DMS79 (cell line): ENCODE data around the gene KCTD18.
A peak's percentile ranks its signal among the peaks of the same experiment; 100 is the strongest.

Experiments used
- DNase-seq: peaks from one replicate; lab custom pipeline; 2025; lab: John Stamatoyannopoulos, UW

The KCTD18 gene

DNA sequence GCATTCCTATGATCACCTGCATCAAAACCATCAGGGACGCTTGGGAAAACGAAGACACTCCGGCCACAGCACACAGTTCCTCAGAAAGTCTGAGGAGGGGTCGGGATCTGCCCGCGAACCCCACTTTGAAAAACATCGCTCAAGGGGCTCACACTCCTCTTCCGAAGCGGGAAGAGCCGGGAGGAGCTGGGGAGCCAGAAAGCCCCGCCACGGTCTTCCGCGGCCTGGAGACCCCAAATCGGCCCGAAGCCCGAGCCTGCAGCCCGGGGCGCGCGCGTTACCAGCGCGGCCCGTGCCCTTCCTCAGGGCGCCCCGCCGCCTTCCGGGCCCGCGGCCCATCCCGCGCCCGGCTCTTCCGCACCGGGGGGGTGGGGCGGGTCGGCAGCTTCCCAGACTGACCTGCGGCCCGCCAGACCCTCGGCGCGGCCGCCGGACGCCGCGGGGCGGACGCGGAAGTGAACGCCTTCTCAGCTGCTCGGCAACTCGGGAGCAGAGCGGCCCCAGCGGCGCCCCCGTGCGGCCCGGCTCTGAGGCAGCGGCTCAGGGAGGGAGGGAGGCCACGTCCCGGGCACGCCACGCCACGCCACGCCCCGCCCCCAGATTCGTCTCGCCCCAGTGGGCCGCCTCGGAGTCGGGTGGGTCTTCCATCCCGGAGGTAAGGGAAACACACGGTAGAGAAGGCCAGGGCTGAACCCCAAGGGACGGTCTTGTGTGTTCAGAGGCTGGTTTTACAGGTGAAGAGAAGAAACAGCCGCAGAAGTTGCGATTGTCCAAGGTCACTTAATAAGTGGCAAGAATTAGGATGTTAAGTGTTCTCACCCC lies at the start of gene KCTD18:
KCTD18 (minus strand) TSS at position 457 of the 822 bp plus-strand sequence. CDS start 3,052 bp downstream, outside the sequence.
- peak; percentile 29 for DNase-seq

- DNase-seq, result no peak
These were observed 30.9 kb upstream of the KCTD18 start for GRCh38 chr2:200540793-200541192.

GRCh38 chr2:200538139-200538538 lies 28.3 kb upstream of the KCTD18 start:
- DNase-seq, result no peak

- DNase-seq, result no peak
These were observed 24.7 kb upstream of the KCTD18 start for GRCh38 chr2:200534572-200534971.

DNA sequence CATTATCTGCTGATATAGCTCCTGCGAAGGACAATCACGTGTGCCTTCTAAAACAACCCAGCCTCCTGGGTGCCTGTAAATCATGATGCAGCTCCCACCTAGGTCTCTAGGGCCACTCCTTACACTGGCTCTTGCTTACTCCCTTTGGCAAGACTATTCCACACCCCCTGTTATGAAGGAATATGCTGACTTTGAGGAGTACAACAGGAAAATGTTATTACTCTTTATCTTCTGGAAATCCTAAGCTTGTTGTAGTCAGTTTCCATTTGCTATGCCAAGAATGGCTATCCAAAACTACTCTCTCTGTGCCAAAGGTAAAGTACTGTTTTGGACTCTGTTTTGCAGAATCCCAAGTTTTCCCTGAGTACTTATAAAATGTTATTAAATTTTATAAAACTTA lies 23.9 kb upstream of the KCTD18 start:
- no peak for DNase-seq

DNA sequence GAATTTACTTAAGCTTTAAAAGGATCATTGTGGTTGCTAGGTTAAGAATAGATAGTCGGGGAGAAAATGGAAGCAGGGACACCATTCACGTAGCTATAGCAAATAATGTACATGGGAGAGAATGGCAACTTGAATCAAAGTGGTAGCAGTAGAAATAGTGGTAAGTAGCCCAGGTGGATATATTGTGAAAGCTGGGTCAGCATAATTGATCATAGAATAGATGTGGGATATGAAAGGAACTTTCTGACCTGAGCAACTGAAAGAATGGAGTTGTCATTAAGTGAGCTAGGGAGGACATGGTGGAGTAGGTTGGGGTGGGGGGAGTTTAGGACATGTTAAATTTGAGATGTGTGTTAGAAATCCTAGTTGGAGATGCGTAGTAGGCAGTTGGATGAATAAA lies 18.4 kb upstream of the KCTD18 start:
- DNase-seq, result no peak

DNA sequence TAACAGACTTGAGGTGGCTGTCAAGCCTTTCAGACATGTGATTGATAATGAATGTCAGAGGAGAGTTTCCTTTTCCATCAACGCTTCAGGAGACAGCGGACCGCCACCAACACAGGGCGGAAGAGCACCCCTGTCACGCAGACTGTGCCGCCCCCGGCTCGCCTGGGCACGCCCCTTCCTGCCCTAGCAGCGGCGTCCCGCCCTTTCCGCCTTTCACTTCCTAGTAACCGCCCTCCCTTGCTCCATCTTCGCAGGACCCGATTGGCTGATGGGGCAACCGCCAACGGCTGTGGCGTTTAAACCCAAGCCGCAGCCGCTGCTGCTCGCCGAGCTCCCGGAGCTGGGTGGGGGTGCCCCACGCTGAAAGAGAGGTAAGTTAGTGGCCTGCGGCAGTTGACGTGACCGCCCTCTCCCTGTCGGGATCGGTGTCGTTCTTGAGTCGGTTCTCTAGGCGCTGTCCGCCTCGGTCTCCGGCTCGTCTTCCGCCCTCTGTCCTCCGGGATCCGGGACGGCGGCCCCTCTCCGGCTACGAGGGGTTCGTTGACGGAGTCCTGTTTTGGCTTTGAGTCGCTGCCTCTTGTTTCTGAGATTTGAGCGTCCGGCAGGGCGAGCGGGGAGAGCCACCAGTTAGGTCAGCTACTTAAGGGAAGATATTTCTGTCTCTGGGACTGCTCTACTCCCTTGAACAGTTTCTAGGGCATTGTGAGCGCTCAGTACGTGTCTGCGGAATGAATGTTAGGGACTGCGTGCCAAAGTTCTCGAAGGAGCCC lies 16.2 kb upstream of the KCTD18 start, which contains the start of gene SGO2:
SGO2 (plus strand) TSS at position 326 of the 770 bp plus-strand sequence. CDS start 6,769 bp downstream, outside the sequence.
- peak; percentile 88 for DNase-seq

DNA sequence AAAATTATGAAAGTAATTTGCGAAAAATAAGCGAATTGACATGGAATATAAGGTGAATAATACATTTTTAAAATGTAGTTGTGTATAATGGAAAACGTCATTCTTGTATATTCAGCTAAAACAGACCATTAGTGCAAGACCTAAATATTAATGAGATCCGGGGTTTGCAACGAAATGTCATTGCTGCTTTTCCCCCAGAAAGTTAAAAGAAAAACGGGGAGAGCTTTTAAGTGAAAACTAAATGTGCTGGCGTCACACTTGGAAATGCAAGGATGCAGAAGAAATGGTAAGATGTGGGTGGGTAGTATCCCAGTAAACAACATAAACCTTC lies 15.6 kb upstream of the KCTD18 start:
- no peak for DNase-seq

- no peak for DNase-seq
These were observed 15.2 kb upstream of the KCTD18 start for GRCh38 chr2:200525066-200525465.

- no peak for DNase-seq
These were observed 13.7 kb upstream of the KCTD18 start for GRCh38 chr2:200523604-200524003.

DNA sequence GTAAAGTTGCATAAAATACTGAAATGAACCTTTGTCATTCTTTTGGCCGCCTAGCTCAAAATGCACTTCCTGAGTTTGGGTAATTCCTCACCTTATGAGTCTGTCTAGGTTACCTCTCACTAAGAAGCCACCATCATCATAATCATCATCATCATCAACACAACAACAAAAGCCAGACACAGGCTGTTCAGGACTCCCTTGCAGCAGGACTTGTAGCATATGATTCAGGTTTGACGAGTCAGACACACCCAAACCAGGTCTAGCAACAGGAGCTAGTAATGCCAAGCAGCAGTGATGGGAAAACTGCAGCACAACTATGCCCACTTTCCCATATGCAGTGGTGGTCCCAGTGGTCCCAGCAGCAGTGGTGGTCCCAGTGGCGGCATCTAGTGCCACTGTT lies 13.3 kb upstream of the KCTD18 start:
- DNase-seq, result no peak

GRCh38 chr2:200515155-200515554 lies 5.3 kb upstream of the KCTD18 start:
- no peak for DNase-seq

- no peak for DNase-seq
These were observed 645 bp downstream of the KCTD18 start for GRCh38 chr2:200509235-200509611.

DNA sequence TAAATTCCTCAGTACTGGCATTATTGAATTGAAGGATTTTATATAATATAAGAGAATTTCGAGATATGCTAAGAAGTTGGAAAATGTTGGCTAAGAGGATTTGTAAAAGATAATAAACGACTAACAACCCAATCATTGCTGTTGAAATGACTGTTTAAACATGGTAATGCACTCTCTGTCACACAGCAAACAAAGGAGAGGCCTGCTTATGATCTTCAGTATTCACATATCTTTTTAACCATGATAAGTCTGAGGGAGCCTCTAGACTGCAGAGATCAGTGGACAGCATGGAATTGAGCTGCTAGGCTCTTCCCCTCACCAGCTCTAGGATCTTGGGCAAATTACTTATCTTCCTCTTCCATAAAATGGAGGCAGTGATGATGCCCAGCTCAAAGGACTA lies 2.7 kb downstream of the KCTD18 start:
- DNase-seq, result no peak

GRCh38 chr2:200506679-200507078 lies 3.2 kb downstream of the KCTD18 start:
- no peak for DNase-seq

GRCh38 chr2:200502196-200502595 lies 7.7 kb downstream of the KCTD18 start:
- DNase-seq, result no peak

DNA sequence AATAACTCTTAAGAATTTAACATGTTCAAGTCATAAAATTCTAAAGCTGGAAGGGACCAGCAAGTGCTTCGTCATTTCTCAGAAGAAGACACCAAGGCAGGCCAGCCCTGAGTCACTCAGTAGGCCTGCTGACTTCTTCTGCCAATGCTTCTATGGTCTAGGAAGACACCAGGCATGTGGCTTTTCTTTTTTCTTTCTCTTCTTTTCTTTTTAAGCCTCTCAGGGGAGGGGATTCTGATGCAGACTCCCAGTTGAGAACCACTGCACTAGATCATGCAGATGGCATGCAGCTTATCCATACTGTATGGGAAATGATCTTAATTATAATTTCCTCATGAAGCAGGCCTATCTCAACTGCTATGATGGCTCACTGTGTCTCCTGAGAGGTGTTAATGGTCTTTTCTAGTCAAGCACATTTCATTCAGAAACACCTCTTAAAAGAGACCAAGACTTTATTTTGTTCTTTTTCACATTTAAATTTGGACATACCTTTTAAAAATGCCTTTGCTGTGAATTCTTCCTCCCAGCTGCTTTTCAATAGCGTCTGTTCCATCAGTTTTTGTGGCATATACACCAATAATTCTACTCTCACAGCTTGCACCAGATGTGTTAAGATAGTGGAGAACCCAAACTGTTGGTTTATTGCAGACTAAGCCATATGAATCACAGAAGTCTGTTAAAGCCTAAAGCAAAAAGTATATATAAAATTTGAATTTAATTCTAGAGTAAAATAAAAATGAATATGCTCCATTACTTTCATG lies 11.3 kb downstream of the KCTD18 start:
- no peak for DNase-seq

GRCh38 chr2:200496696-200497095 lies 13.2 kb downstream of the KCTD18 start:
- no peak for DNase-seq

DNA sequence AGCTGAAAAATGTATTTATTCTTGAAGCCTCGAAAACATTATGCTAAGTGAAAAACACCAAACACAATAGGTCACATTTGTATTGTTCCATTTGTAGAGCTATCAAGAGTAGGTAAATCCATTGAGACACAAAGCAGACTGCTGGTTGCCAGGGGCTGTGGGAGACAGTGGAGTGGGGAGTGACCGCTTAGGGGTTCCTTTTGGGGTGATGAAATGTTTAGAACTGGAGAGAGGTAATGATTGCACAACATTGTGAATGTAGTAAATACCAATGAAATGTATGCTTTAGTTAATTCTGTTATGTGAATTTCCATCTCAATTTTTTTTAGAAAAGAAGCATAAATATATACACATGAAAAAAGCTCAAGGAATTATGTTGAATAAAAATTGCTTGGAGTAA lies 15.8 kb downstream of the KCTD18 start:
- no peak for DNase-seq

DNA sequence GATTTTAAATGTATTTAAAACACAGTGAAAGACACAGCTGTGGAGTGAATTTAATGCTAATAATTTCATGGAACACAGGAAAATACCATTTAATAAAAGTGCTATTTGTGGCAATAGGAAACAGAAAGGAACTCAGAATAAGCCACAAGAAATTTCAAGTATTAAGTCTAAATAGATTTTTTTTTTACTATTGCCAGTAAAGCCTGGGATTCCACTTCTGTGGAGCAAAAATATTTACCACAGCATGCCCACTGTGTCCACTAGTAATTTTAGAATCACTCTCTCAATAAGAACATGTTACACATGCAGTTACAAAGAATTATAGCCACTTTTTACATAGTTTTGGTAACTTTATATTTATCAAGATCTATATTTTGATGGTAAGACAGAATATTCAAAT lies 17.2 kb downstream of the KCTD18 start:
- DNase-seq, result no peak

DNA sequence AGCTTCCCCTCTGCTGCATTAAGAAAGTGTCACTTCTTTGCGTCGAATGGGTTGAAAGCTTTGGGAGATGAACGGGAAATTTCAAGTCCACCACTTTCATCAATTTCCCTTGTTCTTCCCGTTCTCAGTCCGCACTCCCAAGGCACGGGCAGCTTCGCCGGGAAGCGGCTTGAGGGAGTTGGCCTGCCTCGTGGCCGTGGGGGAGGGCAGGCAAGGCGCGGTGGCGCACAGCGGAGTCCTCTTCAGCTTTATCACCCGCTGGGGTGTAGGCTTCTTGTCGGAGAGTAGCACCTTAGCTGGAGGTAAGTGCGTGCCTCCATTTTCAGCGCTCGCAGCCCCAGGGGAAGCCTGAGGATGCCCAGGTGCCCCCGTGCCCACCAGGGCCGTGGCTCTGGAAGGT lies 19.9 kb downstream of the KCTD18 start:
- DNase-seq, result no peak

DNA sequence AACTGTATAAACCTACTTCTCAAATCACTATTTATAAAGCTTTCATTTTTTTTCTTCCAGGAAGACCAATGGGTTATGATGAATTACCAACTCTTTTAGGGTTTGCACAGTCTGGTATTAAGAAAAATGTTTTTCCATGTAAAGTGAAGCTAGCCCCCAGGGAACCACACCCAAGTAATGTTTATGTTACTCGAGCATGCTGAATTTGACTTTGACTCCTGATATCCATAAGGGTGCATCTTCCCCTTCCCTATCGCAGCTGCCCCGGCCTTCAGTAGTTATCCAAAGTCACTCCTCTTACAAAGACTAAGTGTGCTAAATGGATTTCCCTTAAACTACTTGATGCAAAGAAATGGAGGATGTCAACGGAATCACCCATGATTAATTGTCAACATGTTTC lies 21.7 kb downstream of the KCTD18 start:
- no peak for DNase-seq

DNA sequence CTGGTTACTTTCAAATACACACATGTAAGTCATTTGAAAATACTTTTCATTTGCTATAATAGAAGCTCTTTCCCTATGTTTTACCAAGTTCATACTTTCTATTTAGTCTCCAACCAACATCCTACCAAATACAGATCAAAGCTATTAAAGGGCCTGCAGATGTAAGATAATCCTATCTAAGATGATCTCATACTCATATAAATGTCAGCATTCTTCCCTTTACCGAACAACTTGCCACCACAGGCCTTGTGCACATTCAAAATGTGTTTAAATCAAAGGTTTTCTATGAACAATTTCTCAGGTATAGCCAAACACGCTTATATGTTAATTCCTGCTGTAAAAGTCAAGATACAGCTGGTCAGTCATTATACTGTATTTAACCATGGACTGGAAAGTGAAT lies 23.3 kb downstream of the KCTD18 start:
- no peak for DNase-seq
